ENCODE data around the gene CNRIP1.

Gene CNRIP1

GRCh38 chr2:68292108-68292710 is 27.5 kb downstream of the CNRIP1 start:
- DNase-seq (ENCODE audit: low spot score): peak; percentile 9

GRCh38 chr2:68291314-68291713 is 28.4 kb downstream of the CNRIP1 start:
- no peak for DNase-seq (ENCODE audit: low spot score)

- no peak for DNase-seq (ENCODE audit: low spot score)
Observed at GRCh38 chr2:68290901-68291300, 28.8 kb downstream of the CNRIP1 start.

GRCh38 chr2:68287580-68288441 is 31.9 kb downstream of the CNRIP1 start:
- DNase-seq (ENCODE audit: low spot score): no peak

GRCh38 chr2:68284896-68285295 is 34.9 kb downstream of the CNRIP1 start:
- no peak for DNase-seq (ENCODE audit: low spot score)

GRCh38 chr2:68283419-68283812 is 36.3 kb downstream of the CNRIP1 start:
- DNase-seq (ENCODE audit: low spot score): no peak

GRCh38 chr2:68282811-68283418 is 36.8 kb downstream of the CNRIP1 start:
- DNase-seq (ENCODE audit: low spot score): peak; percentile 45

GRCh38 chr2:68280796-68281195 is 39.0 kb downstream of the CNRIP1 start:
- DNase-seq (ENCODE audit: low spot score): no peak

GRCh38 chr2:68280348-68280747 is 39.4 kb downstream of the CNRIP1 start:
- no peak for DNase-seq (ENCODE audit: low spot score)

- DNase-seq (ENCODE audit: low spot score): no peak
Observed at GRCh38 chr2:68279691-68280090, 40.1 kb downstream of the CNRIP1 start.

- no peak for DNase-seq (ENCODE audit: low spot score)
Observed at GRCh38 chr2:68278169-68278568, 41.6 kb downstream of the CNRIP1 start.

- DNase-seq (ENCODE audit: low spot score): no peak
Observed at GRCh38 chr2:68274022-68274421, 45.7 kb downstream of the CNRIP1 start.

- no peak for DNase-seq (ENCODE audit: low spot score)
Observed at GRCh38 chr2:68272246-68272994, 47.3 kb downstream of the CNRIP1 start.

- DNase-seq (ENCODE audit: low spot score): no peak
Observed at GRCh38 chr2:68266655-68267054, 53.1 kb downstream of the CNRIP1 start.

- DNase-seq (ENCODE audit: low spot score): no peak
Observed at GRCh38 chr2:68263632-68264031, 56.1 kb downstream of the CNRIP1 start.

GRCh38 chr2:68258851-68259250 is 60.9 kb downstream of the CNRIP1 start:
- no peak for DNase-seq (ENCODE audit: low spot score)

- DNase-seq (ENCODE audit: low spot score): no peak
Observed at GRCh38 chr2:68256093-68256450, 63.7 kb downstream of the CNRIP1 start.

- DNase-seq (ENCODE audit: low spot score): peak; percentile 48
Observed at GRCh38 chr2:68253219-68254068, 66.3 kb downstream of the CNRIP1 start.

- DNase-seq (ENCODE audit: low spot score): peak; percentile 96
Observed at GRCh38 chr2:68252400-68253218, 67.1 kb downstream of the CNRIP1 start, which contains the start of gene PPP3R1. TSS of gene PPP3R1 (minus strand) at chr2:68252532. CDS start at chr2:68252127, 405 bp downstream.

- peak; percentile 10 for DNase-seq (ENCODE audit: low spot score)
Observed at GRCh38 chr2:68251855-68252399, 67.8 kb downstream of the CNRIP1 start.

Data from CD4-positive, alpha-beta T cell treated with Interleukin-6 at 100 ng/mL for 8 hours (primary cell).